Panc1 (cell line): ENCODE results near the gene EBP. TPM values are rescaled to one million over a fixed set of nuclear protein-coding genes. Genes with fewer than 3 reads are reported as not detected.

Experiments used
- ATAC-seq: fragments of 200-7000 bp; cut with Tn5 transposase; 2 replicates; pipeline ENCODE4 v1.9.1; 2020; ENCODE audit warnings: mild to moderate bottlenecking, moderate library complexity
- BruUV-seq: library from RNA; stranded (reverse); fragments of 400-500 nt; replicated peaks from 2 replicates; lab custom pipeline; 2021; lab: Mats Ljungman, UMichigan
- CTCF ChIA-PET: fragments of 300-600 bp; sonication (Branson Sonifier 250); formaldehyde crosslinking; loops from one replicate; lab custom pipeline; 2022; ENCODE audit warnings: antibody characterized with exemption; lab: Charles Lee
- POLR2A ChIA-PET: fragments of 300-600 bp; sonication (Branson Sonifier 250); formaldehyde crosslinking; loops from one replicate; lab custom pipeline; 2022; ENCODE audit warnings: antibody characterized with exemption; lab: Charles Lee
- DNase-seq: peaks from one replicate; pipeline ENCODE4 v3.0.0-alpha.2; 2010; ENCODE audit warnings: low read depth, low spot score
- H3K27ac ChIP-seq: 2 replicates; pipeline ENCODE4 v1.5.1; 2011; ENCODE audit warnings: mild to moderate bottlenecking, low read length, inconsistent platforms
- H3K27me3 ChIP-seq: fragments of 200-500 bp; sonication (Bioruptor generic); 2 replicates; pipeline ENCODE4 v1.6.0; 2014; ENCODE audit warnings: low read length, inconsistent platforms; ENCODE audit not compliant: control insufficient read depth, insufficient read depth
- H3K36me3 ChIP-seq: fragments of 200-500 bp; sonication (Bioruptor generic); 2 replicates; pipeline ENCODE4 v1.5.1; 2014; ENCODE audit warnings: inconsistent platforms, mild to moderate bottlenecking, low read length, moderate library complexity; ENCODE audit not compliant: control insufficient read depth, insufficient read depth
- H3K4me1 ChIP-seq: 2 replicates; pipeline ENCODE4 v1.5.1; 2011; ENCODE audit warnings: inconsistent platforms, mild to moderate bottlenecking, low read length, moderate library complexity; ENCODE audit not compliant: control insufficient read depth, insufficient read depth
- H3K4me3 ChIP-seq, 2 experiments: 2 replicates each; pipeline ENCODE4 v1.5.1; 2011 to 2012; ENCODE audit warnings: low read depth in 2 of 2, low read length in 2 of 2, mild to moderate bottlenecking in 2 of 2, inconsistent platforms in 1 of 2, moderate library complexity in 1 of 2
- H3K9me3 ChIP-seq: fragments of 200-500 bp; sonication (Bioruptor generic); 2 replicates; pipeline ENCODE4 v1.5.1; 2014; ENCODE audit warnings: low read depth, mild to moderate bottlenecking, inconsistent platforms, low read length, moderate library complexity; ENCODE audit not compliant: control insufficient read depth, insufficient read depth
- CTCF ChIP-seq: fragments of 450-650 bp; IDR thresholded peaks from 2 replicates; pipeline ENCODE4 v1.5.1; 2017; ENCODE audit warnings: mild to moderate bottlenecking
- POLR2AphosphoS5 ChIP-seq: IDR thresholded peaks from 2 replicates; pipeline ENCODE4 v1.6.1; 2012; ENCODE audit warnings: mild to moderate bottlenecking, low read depth, low read length, moderate library complexity
- REST ChIP-seq, 2 experiments: IDR thresholded peaks; 2 replicates each; pipeline ENCODE4 v1.6.1; 2011 to 2012; ENCODE audit warnings: low read depth in 2 of 2, control low read depth in 1 of 2, low read length in 1 of 2, mild to moderate bottlenecking in 1 of 2, moderate library complexity in 1 of 2; ENCODE audit not compliant: insufficient read depth in 1 of 2
- SIN3A ChIP-seq: IDR thresholded peaks from 2 replicates; pipeline ENCODE4 v1.6.1; 2012; ENCODE audit warnings: low read depth, mild to moderate bottlenecking, low read length, moderate library complexity, borderline replicate concordance; ENCODE audit not compliant: insufficient read depth
- TCF7L2 ChIP-seq: IDR thresholded peaks from 2 replicates; pipeline ENCODE4 v1.6.1; 2011; ENCODE audit warnings: mild to moderate bottlenecking, low read depth, low read length, inconsistent platforms
- in situ Hi-C: cut with HindIII; loops from 2 replicates; pipeline ENCODE4 v1.10.0; 2016; ENCODE audit warnings: low sequenced_read_pairs, low pct_unique_long_range_greater_than_20kb
- intact Hi-C: fragments of 100-400 bp; cut with micrococcal nuclease; formaldehyde crosslinking; loops from one replicate; pipeline ENCODE4 v1.10.0; 2022; ENCODE audit not compliant: unreplicated experiment
- total RNA-seq: library from RNA; stranded (reverse); gene quantifications from one replicate; pipeline ENCODE4 v1.2.1, GENCODE V29; 2021; ENCODE audit not compliant: unreplicated experiment

The EBP gene
- total RNA-seq, 1 experiment from 2014 or later, result 157 TPM

GRCh38 chrX:48475296-48475695, 46.3 kb upstream of the EBP start:
- Histone ChIP-seq H3K4me1 (peaks cover 5% of the 10 kb centered on the region), H3K4me3 (peak overlapping the region; percentile 94 to 95), H3K36me3 (no peaks in the 10 kb centered on the region), H3K9me3 (no peaks in the 10 kb centered on the region), H3K27me3 (no peaks in the 10 kb centered on the region), H3K27ac (peak overlapping the region; percentile 89)
- intact Hi-C loops, result no loop called here
- BruUV-seq, result no TSS peak
- ChIA-PET CTCF (no interaction called here), POLR2A (no interaction called here)
- ATAC-seq (no peak), DNase-seq (no peak)
- in situ Hi-C loops, result no loop called here
- TF ChIP-seq TCF7L2, result no peak
- TF ChIP-seq CTCF, result no peak
- no peak for TF ChIP-seq SIN3A
- TF ChIP-seq REST (IDR thresholded peaks at IDR 0.05; ENCODE audit: insufficient read depth in 1 of 2, low read depth in 2 of 2, low read length in 1 of 2), result no peak
- TF ChIP-seq POLR2AphosphoS5, result no peak

- peak; percentile 98 for ATAC-seq
- H3K27me3 ChIP-seq, result no peaks in the 10 kb centered on the region
- no TSS peak for BruUV-seq
- POLR2A ChIA-PET, result no interaction called here
- H3K4me3 ChIP-seq, result peak within 1 kb of the TSS; percentile 94 to 95
- CTCF ChIA-PET, result no interaction called here
- no peaks in the 10 kb centered on the region for H3K9me3 ChIP-seq
- H3K4me1 ChIP-seq, result peaks cover 5% of the 10 kb centered on the region
- peak within 1 kb of the TSS; percentile 89 for H3K27ac ChIP-seq
- in situ Hi-C loops, result no loop called here
- TF ChIP-seq SIN3A (no peak), REST (IDR thresholded peaks at IDR 0.05; ENCODE audit: insufficient read depth in 1 of 2, low read depth in 2 of 2, low read length in 1 of 2) (0 out of 4 replicates have a peak, but pooled peaks of 1 of the 2 experiments have one; percentile 23), CTCF (no peak), POLR2AphosphoS5 (peak; percentile 48; the same call in 1 of the 2 replicates), TCF7L2 (peak; percentile 93)
- H3K36me3 ChIP-seq, result no peaks in the 10 kb centered on the region
- intact Hi-C loops, result no loop called here
- DNase-seq, result peak; percentile 67
These were observed 45.6 kb upstream of the EBP start, which contains the start of gene FTSJ1 for GRCh38 chrX:48475774-48476577. FTSJ1 (plus strand) TSS chrX:48476199; CDS start chrX:48478048, 1,849 bp downstream.
